Ascending aorta (tissue), 2 donors: ENCODE results near the gene P4HA3. TPM values are rescaled to one million over a fixed set of nuclear protein-coding genes. Genes with fewer than 3 reads are reported as not detected.
A peak's percentile ranks its signal among the peaks of the same experiment; 100 is the strongest.

ENCODE experiments used
- DNase-seq, 2 donors: peaks; one replicate each; pipeline ENCODE4 v3.0.0-alpha.2; 2019; ENCODE audit warnings: low spot score in 2 of 2
- H3K27ac ChIP-seq, 2 donors: fragments of 200-600 bp; sonication (generic); one replicate each; pipeline ENCODE4 v1.5.1; 2016 to 2017; ENCODE audit warnings: mild to moderate bottlenecking in 1 of 2
- H3K27me3 ChIP-seq: fragments of 200-600 bp; sonication (generic); one replicate; pipeline ENCODE4 v1.5.1; 2017
- H3K36me3 ChIP-seq, 2 donors: fragments of 200-600 bp; sonication (generic); one replicate each; pipeline ENCODE4 v1.5.1; 2016
- H3K4me1 ChIP-seq, 2 donors: fragments of 200-600 bp; sonication (generic); one replicate each; pipeline ENCODE4 v1.5.1; 2016 to 2017; ENCODE audit warnings: mild to moderate bottlenecking in 1 of 2
- H3K4me3 ChIP-seq, 2 donors: fragments of 200-600 bp; sonication (generic); one replicate each; pipeline ENCODE4 v1.5.1; 2016 to 2017; ENCODE audit warnings: mild to moderate bottlenecking in 1 of 2
- H3K9me3 ChIP-seq, 2 donors: fragments of 200-600 bp; sonication (generic); one replicate each; pipeline ENCODE4 v1.5.1; 2016
- intact Hi-C: fragments of 100-400 bp; cut with DNase I; formaldehyde crosslinking; loops from one replicate; pipeline ENCODE4 v1.15.1; 2023
- total RNA-seq: library from RNA; depleted of rRNA; stranded (reverse); fragments of >200 nt; gene quantifications from one replicate; pipeline ENCODE4 v1.1.0, GENCODE V29; 2016
- TF ChIP-seq, protein P1 (sequence below), 3 experiments: fragments of 200-600 bp in 2 of 3; fragments of 450-650 bp in 1 of 3; sonication (generic) in 2 of 3; IDR thresholded peaks; one replicate each; pipeline ENCODE4 v1.5.1; 2016 to 2019; ENCODE audit warnings: antibody characterized with exemption in 3 of 3, mild to moderate bottlenecking in 1 of 3, moderate library complexity in 1 of 3

The P4HA3 gene
- total RNA-seq = 2.1 TPM

GRCh38 chr11:74311352-74311926 lies at the start of gene P4HA3:
TSS of gene P4HA3 (minus strand) at chr11:74311640. CDS start at chr11:74311611, 29 bp downstream.
- TF ChIP-seq, protein P1, sequence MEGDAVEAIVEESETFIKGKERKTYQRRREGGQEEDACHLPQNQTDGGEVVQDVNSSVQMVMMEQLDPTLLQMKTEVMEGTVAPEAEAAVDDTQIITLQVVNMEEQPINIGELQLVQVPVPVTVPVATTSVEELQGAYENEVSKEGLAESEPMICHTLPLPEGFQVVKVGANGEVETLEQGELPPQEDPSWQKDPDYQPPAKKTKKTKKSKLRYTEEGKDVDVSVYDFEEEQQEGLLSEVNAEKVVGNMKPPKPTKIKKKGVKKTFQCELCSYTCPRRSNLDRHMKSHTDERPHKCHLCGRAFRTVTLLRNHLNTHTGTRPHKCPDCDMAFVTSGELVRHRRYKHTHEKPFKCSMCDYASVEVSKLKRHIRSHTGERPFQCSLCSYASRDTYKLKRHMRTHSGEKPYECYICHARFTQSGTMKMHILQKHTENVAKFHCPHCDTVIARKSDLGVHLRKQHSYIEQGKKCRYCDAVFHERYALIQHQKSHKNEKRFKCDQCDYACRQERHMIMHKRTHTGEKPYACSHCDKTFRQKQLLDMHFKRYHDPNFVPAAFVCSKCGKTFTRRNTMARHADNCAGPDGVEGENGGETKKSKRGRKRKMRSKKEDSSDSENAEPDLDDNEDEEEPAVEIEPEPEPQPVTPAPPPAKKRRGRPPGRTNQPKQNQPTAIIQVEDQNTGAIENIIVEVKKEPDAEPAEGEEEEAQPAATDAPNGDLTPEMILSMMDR (IDR thresholded peaks at IDR 0.05) = peak in 1 of 3 experiments; percentile 8
- Histone ChIP-seq H3K4me1 (peaks cover 0 to 6% of the 10 kb centered on the region in 2 donors), H3K36me3 (no peaks in the 10 kb centered on the region), H3K27me3 (no peaks in the 10 kb centered on the region), H3K9me3 (peaks cover 0 to 5% of the 10 kb centered on the region in 2 donors), H3K4me3 (peak within 1 kb of the TSS; percentile 48 to 62), H3K27ac (no peak within 1 kb of the TSS)
- no peak for DNase-seq
- intact Hi-C loops = no loop called here

DNA sequence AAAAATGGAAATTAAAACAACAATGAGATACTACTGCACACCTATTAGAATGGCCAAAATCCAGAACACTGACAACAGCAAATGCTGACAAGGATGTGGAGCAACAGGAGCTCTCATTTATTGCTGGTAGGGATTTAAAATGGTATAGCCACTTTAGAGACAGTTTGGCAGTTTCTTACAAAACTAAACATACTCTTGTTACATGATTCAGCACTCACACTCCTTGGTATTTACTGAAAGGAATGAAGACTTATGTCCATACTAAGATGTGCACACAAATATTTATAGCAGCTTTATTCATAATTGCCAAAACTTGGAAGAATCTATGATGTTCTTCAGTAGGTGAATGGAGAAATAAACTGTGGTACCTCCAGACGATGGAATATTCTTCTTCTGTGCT lies 46.0 kb upstream of the P4HA3 start:
- intact Hi-C loops = no loop called here
- H3K9me3 ChIP-seq = no peaks in the 10 kb centered on the region
- H3K4me3 ChIP-seq = no peak overlapping the region
- H3K27me3 ChIP-seq = no peaks in the 10 kb centered on the region
- H3K27ac ChIP-seq = no peak overlapping the region
- peaks cover 0 to 2% of the 10 kb centered on the region in 2 donors for H3K4me1 ChIP-seq
- TF ChIP-seq, protein P1 (IDR thresholded peaks at IDR 0.05) = no peak
- peaks cover 8 to 29% of the 10 kb centered on the region in 2 donors for H3K36me3 ChIP-seq
- no peak for DNase-seq

- intact Hi-C loops = no loop called here
- H3K9me3 ChIP-seq = no peaks in the 10 kb centered on the region
- no peaks in the 10 kb centered on the region for H3K27me3 ChIP-seq
- peak overlapping the region in 1 of 2 donors; percentile 42 for H3K27ac ChIP-seq
- TF ChIP-seq, protein P1 (IDR thresholded peaks at IDR 0.05) = no peak
- peaks cover 4 to 27% of the 10 kb centered on the region in 2 donors for H3K36me3 ChIP-seq
- no peak overlapping the region for H3K4me3 ChIP-seq
- peaks cover 0 to 2% of the 10 kb centered on the region in 2 donors for H3K4me1 ChIP-seq
- no peak for DNase-seq
Observed at GRCh38 chr11:74355626-74356025, 44.2 kb upstream of the P4HA3 start.

GRCh38 chr11:74354036-74354435 lies 42.6 kb upstream of the P4HA3 start:
- Histone ChIP-seq H3K27ac (no peak overlapping the region), H3K4me1 (peaks cover 0 to 2% of the 10 kb centered on the region in 2 donors), H3K9me3 (no peaks in the 10 kb centered on the region), H3K36me3 (peaks cover 0 to 22% of the 10 kb centered on the region in 2 donors), H3K4me3 (no peak overlapping the region), H3K27me3 (no peaks in the 10 kb centered on the region)
- TF ChIP-seq, protein P1 (IDR thresholded peaks at IDR 0.05) = no peak
- no peak for DNase-seq
- intact Hi-C loops = no loop called here

- intact Hi-C loops = no loop called here
- no peaks in the 10 kb centered on the region for H3K9me3 ChIP-seq
- DNase-seq = no peak
- H3K27me3 ChIP-seq = no peaks in the 10 kb centered on the region
- no peak overlapping the region for H3K4me3 ChIP-seq
- H3K4me1 ChIP-seq = no peaks in the 10 kb centered on the region
- TF ChIP-seq, protein P1 (IDR thresholded peaks at IDR 0.05) = no peak
- no peak overlapping the region for H3K27ac ChIP-seq
- peaks cover 8 to 20% of the 10 kb centered on the region in 2 donors for H3K36me3 ChIP-seq
Observed at GRCh38 chr11:74347381-74347780, 35.9 kb upstream of the P4HA3 start.
